Mesenchymal stem cell (in vitro differentiated cells and primary cell): ENCODE data around the gene PGR.

Experiments used
- DNase-seq: peaks from one replicate; pipeline ENCODE4 v3.0.0-alpha.2; 2013
- H2AFZ ChIP-seq: one replicate; pipeline ENCODE4 v1.6.1; 2013; ENCODE audit warnings: low read depth, mild to moderate bottlenecking, control low read depth, inconsistent platforms, low read length, moderate library complexity
- H2AK5ac ChIP-seq: 2 replicates; pipeline ENCODE4 v1.6.1; 2013; ENCODE audit warnings: low read length, moderate library complexity, mild to moderate bottlenecking, inconsistent platforms; ENCODE audit not compliant: severe bottlenecking
- H2BK120ac ChIP-seq: one replicate; pipeline ENCODE4 v1.6.1; 2013; ENCODE audit warnings: low read depth, mild to moderate bottlenecking, inconsistent platforms, low read length, moderate library complexity
- H2BK12ac ChIP-seq, 2 experiments: one replicate each; pipeline ENCODE4 v1.6.1; 2013; ENCODE audit warnings: inconsistent platforms in 2 of 2, low read length in 2 of 2, mild to moderate bottlenecking in 2 of 2, moderate library complexity in 2 of 2, control low read depth in 1 of 2
- H2BK15ac ChIP-seq: one replicate; pipeline ENCODE4 v1.6.1; 2013; ENCODE audit warnings: mild to moderate bottlenecking, low read depth, inconsistent platforms; ENCODE audit not compliant: poor library complexity, severe bottlenecking
- H2BK5ac ChIP-seq: 2 replicates; pipeline ENCODE4 v1.6.1; 2013; ENCODE audit warnings: low read depth, mild to moderate bottlenecking, low read length, control low read depth, inconsistent platforms; ENCODE audit not compliant: poor library complexity, severe bottlenecking
- H3K14ac ChIP-seq, 2 experiments: one replicate each; pipeline ENCODE4 v1.6.1; 2013; ENCODE audit warnings: inconsistent platforms in 2 of 2, low read length in 2 of 2, control low read depth in 1 of 2, mild to moderate bottlenecking in 1 of 2, moderate library complexity in 1 of 2
- H3K18ac ChIP-seq, 2 experiments: one replicate each; pipeline ENCODE4 v1.6.1; 2013; ENCODE audit warnings: inconsistent platforms in 2 of 2, low read length in 2 of 2, control low read depth in 1 of 2, low read depth in 1 of 2, mild to moderate bottlenecking in 1 of 2
- H3K23ac ChIP-seq, 2 experiments: one replicate each; pipeline ENCODE4 v1.6.1; 2013; ENCODE audit warnings: inconsistent platforms in 2 of 2, low read length in 2 of 2, mild to moderate bottlenecking in 2 of 2, moderate library complexity in 2 of 2, control low read depth in 1 of 2
- H3K27ac ChIP-seq: 2 replicates; pipeline ENCODE4 v1.5.1; 2013; ENCODE audit warnings: mild to moderate bottlenecking, moderate library complexity, low read length, control low read depth, inconsistent platforms; ENCODE audit not compliant: poor library complexity, severe bottlenecking
- H3K27me3 ChIP-seq, 2 experiments: 2 replicates each; pipeline versions ENCODE4 v1.6.1 to v1.7.0; 2013; ENCODE audit warnings: low read length in 2 of 2, mild to moderate bottlenecking in 2 of 2, moderate library complexity in 2 of 2, control low read depth in 1 of 2, inconsistent platforms in 1 of 2; ENCODE audit not compliant: control insufficient read depth in 1 of 2, insufficient read depth in 1 of 2
- H3K36me3 ChIP-seq, 2 experiments: 2 replicates each; pipeline versions ENCODE4 v1.6.1 to v1.7.0; 2013; ENCODE audit warnings: low read length in 2 of 2, control low read depth in 1 of 2, inconsistent platforms in 1 of 2, low read depth in 1 of 2, mild to moderate bottlenecking in 1 of 2; ENCODE audit not compliant: insufficient read depth in 2 of 2, control insufficient read depth in 1 of 2
- H3K4ac ChIP-seq, 2 experiments: one replicate each; pipeline ENCODE4 v1.6.1; 2013; ENCODE audit warnings: inconsistent platforms in 2 of 2, low read length in 2 of 2, mild to moderate bottlenecking in 2 of 2, moderate library complexity in 2 of 2, control low read depth in 1 of 2, low read depth in 1 of 2
- H3K4me1 ChIP-seq: 2 replicates; pipeline ENCODE4 v1.6.1; 2013; ENCODE audit warnings: low read depth, low read length, control low read depth; ENCODE audit not compliant: control insufficient read depth, insufficient read depth
- H3K4me2 ChIP-seq: 2 replicates; pipeline ENCODE4 v1.6.1; 2013; ENCODE audit warnings: low read length, mild to moderate bottlenecking, inconsistent platforms; ENCODE audit not compliant: poor library complexity, severe bottlenecking
- H3K4me3 ChIP-seq, 2 experiments: 2 replicates each; pipeline versions ENCODE4 v1.5.1 to v1.7.0; 2013; ENCODE audit warnings: low read length in 2 of 2, mild to moderate bottlenecking in 2 of 2, control low read depth in 1 of 2, low read depth in 1 of 2; ENCODE audit not compliant: insufficient read depth in 1 of 2
- H3K79me1 ChIP-seq: replicated peaks from 2 replicates; pipeline ENCODE4 v1.6.1; 2013; ENCODE audit warnings: mild to moderate bottlenecking, control low read depth, low read length, inconsistent platforms; ENCODE audit not compliant: poor library complexity, severe bottlenecking
- H3K9ac ChIP-seq: 2 replicates; pipeline ENCODE4 v1.7.0; 2013; ENCODE audit warnings: mild to moderate bottlenecking, low read length, moderate library complexity
- H3K9me3 ChIP-seq: 2 replicates; pipeline ENCODE4 v1.7.0; 2013; ENCODE audit warnings: mild to moderate bottlenecking, low read length; ENCODE audit not compliant: control insufficient read depth
- H4K8ac ChIP-seq: one replicate; pipeline ENCODE4 v1.6.1; 2013; ENCODE audit warnings: inconsistent platforms, mild to moderate bottlenecking, low read length, moderate library complexity
- H4K91ac ChIP-seq: one replicate; pipeline ENCODE4 v1.6.1; 2013; ENCODE audit warnings: mild to moderate bottlenecking, low read length, inconsistent platforms
- WGBS: methylation state at CpG from one replicate; pipeline ENCODE4 v1.1.7; 2013; ENCODE audit warnings: mixed read lengths; 5-methylcytosine and 5-hydroxymethylcytosine counted together

PGR gene

GRCh38 chr11:101010899-101011298 is 118.7 kb downstream of the PGR start:
- 9% methylated on average over 3 of the region's 5 CpGs for WGBS
- H3K9me3 ChIP-seq, result no peaks in the 10 kb centered on the region

GRCh38 chr11:101009690-101010055 is 119.9 kb downstream of the PGR start:
- no peak overlapping the region for H2AFZ ChIP-seq
- H3K9me3 ChIP-seq, result no peaks in the 10 kb centered on the region
- H3K27me3 ChIP-seq, result peaks cover 0 to 8% of the 10 kb centered on the region in 2 experiments
- H2BK12ac ChIP-seq, result no peak overlapping the region
- no peaks in the 10 kb centered on the region for H3K4me1 ChIP-seq
- no peak overlapping the region for H3K4me3 ChIP-seq
- H3K4me2 ChIP-seq, result no peak overlapping the region
- no peak overlapping the region for H4K91ac ChIP-seq
- no peak overlapping the region for H3K14ac ChIP-seq
- no peaks in the 10 kb centered on the region for H3K36me3 ChIP-seq
- no peak overlapping the region for H2BK120ac ChIP-seq
- no peak overlapping the region for H2BK5ac ChIP-seq
- no peak overlapping the region for H3K23ac ChIP-seq
- H3K18ac ChIP-seq, result no peak overlapping the region
- WGBS, result no CpG with 5 or more reads among the region's 2 CpGs
- no peak overlapping the region for H3K27ac ChIP-seq
- H2AK5ac ChIP-seq, result no peak overlapping the region
- H3K79me1 ChIP-seq, result no peaks in the 10 kb centered on the region
- no peak overlapping the region for H3K9ac ChIP-seq
- DNase-seq, result no peak
- H3K4ac ChIP-seq, result no peak overlapping the region
- H2BK15ac ChIP-seq, result no peak overlapping the region
- no peak overlapping the region for H4K8ac ChIP-seq

More at GRCh38 chr11:101010899-101011298, 118.7 kb downstream of the PGR start:
- no peak overlapping the region for H4K91ac ChIP-seq
- no peak overlapping the region for H2AFZ ChIP-seq
- H2BK5ac ChIP-seq, result no peak overlapping the region
- no peak overlapping the region for H3K18ac ChIP-seq
- no peak overlapping the region for H3K23ac ChIP-seq
- no peak overlapping the region for H2BK15ac ChIP-seq
- H2BK120ac ChIP-seq, result no peak overlapping the region
- no peaks in the 10 kb centered on the region for H3K36me3 ChIP-seq
- DNase-seq, result no peak
- H3K14ac ChIP-seq, result no peak overlapping the region
- no peaks in the 10 kb centered on the region for H3K4me1 ChIP-seq
- no peak overlapping the region for H3K4ac ChIP-seq
- H3K4me3 ChIP-seq, result no peak overlapping the region
- H3K4me2 ChIP-seq, result no peak overlapping the region
- no peak overlapping the region for H2AK5ac ChIP-seq
- H2BK12ac ChIP-seq, result no peak overlapping the region
- H3K27me3 ChIP-seq, result peaks cover 0 to 8% of the 10 kb centered on the region in 2 experiments
- H3K79me1 ChIP-seq, result no peaks in the 10 kb centered on the region
- no peak overlapping the region for H3K9ac ChIP-seq
- H3K27ac ChIP-seq, result no peak overlapping the region
- H4K8ac ChIP-seq, result no peak overlapping the region

- H2AFZ ChIP-seq, result no peak overlapping the region
- no peak overlapping the region for H4K91ac ChIP-seq
- H4K8ac ChIP-seq, result no peak overlapping the region
- H3K4ac ChIP-seq, result no peak overlapping the region
- no peaks in the 10 kb centered on the region for H3K4me1 ChIP-seq
- no peaks in the 10 kb centered on the region for H3K36me3 ChIP-seq
- no peak overlapping the region for H3K4me2 ChIP-seq
- H3K9me3 ChIP-seq, result no peaks in the 10 kb centered on the region
- no peak for DNase-seq
- no peak overlapping the region for H3K9ac ChIP-seq
- H3K14ac ChIP-seq, result no peak overlapping the region
- H3K27me3 ChIP-seq, result peaks cover 0 to 8% of the 10 kb centered on the region in 2 experiments
- H3K27ac ChIP-seq, result no peak overlapping the region
- H2BK15ac ChIP-seq, result no peak overlapping the region
- no peak overlapping the region for H2BK120ac ChIP-seq
- no peak overlapping the region for H2AK5ac ChIP-seq
- no peak overlapping the region for H3K23ac ChIP-seq
- no peak overlapping the region for H2BK5ac ChIP-seq
- no peak overlapping the region for H2BK12ac ChIP-seq
- no peak overlapping the region for H3K4me3 ChIP-seq
- H3K79me1 ChIP-seq, result no peaks in the 10 kb centered on the region
- H3K18ac ChIP-seq, result no peak overlapping the region
- 83% methylated on average over 1 of the region's 1 CpG for WGBS
These were observed 120.5 kb downstream of the PGR start for GRCh38 chr11:101008961-101009689.

GRCh38 chr11:101003468-101003867 is 126.1 kb downstream of the PGR start:
- Histone ChIP-seq H3K4me2 (no peak overlapping the region), H3K27ac (no peak overlapping the region), H3K14ac (no peak overlapping the region), H2BK12ac (no peak overlapping the region), H2BK5ac (no peak overlapping the region), H3K4me3 (no peak overlapping the region), H3K4ac (no peak overlapping the region), H2AK5ac (no peak overlapping the region), H3K9ac (no peak overlapping the region), H3K23ac (no peak overlapping the region), H3K18ac (no peak overlapping the region), H3K9me3 (no peaks in the 10 kb centered on the region), H4K8ac (no peak overlapping the region), H3K79me1 (no peaks in the 10 kb centered on the region), H2BK15ac (no peak overlapping the region), H3K27me3 (no peaks in the 10 kb centered on the region), H4K91ac (no peak overlapping the region), H3K4me1 (no peaks in the 10 kb centered on the region), H3K36me3 (no peaks in the 10 kb centered on the region), H2AFZ (no peak overlapping the region), H2BK120ac (no peak overlapping the region)
- 71% methylated on average over 2 of the region's 4 CpGs for whole genome bisulfite sequencing
- DNase-seq, result no peak
